Sciatic nerve (tissue), 2 donors: ENCODE results near the gene LNPEP. TPM values are rescaled to one million over a fixed set of nuclear protein-coding genes. Genes with fewer than 3 reads are reported as not detected.
A peak's percentile ranks its signal among the peaks of the same experiment; 100 is the strongest.

Experiments
- ATAC-seq: fragments of 200-7000 bp; cut with Tn5 transposase; one replicate; pipeline ENCODE4 v1.9.1; 2020; ENCODE audit warnings: mild to moderate bottlenecking, moderate library complexity
- DNase-seq: peaks from one replicate; pipeline ENCODE4 v3.0.0-alpha.2; 2020; ENCODE audit warnings: low spot score
- intact Hi-C: fragments of 100-400 bp; cut with DNase I; formaldehyde crosslinking; loops from one replicate; pipeline ENCODE4 v1.14.2; 2022
- total RNA-seq: library from RNA; stranded (reverse); fragmentation: NEBNext Ultra II Directional; extraction: Animal tissue kit (Norgen Biotek cat#: 25700); gene quantifications from one replicate; pipeline ENCODE4 v1.2.1, GENCODE V29; 2021
- donor health status: DM: no; HTN: no; CAD: no.
- donor health status: DM: no; HTN: no; CAD: no.

The LNPEP gene
- total RNA-seq, 1 donor from 2014 or later: 43.1 TPM

DNA sequence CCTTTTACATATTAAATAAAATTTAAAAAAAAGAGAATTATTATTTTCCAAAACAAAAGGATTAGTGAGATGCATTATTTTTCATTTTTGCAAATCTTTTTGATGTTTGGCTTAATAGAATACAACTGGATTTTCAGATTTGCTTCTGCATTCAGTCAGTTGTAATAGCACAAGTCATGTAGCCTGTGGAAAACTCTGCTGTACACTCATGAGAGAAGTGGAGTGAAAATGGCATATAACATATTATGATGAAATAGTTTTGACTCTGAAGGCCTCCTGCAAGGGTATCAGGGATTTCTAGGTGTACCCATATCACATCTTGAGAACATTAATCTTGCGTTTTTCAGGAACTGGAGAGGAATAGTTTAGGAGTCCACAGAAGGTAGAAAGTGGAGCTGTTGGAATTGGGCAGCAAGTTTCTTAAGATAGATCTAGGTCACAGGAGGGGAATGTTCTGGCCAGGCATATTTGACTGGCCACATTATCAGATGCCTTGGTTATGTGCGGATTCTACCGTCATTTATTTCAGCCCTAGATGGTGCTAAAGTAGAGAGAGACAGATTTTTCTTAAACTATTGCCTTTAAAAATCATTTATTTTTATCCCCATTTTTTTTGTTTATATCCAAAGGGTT is 16.4 kb downstream of the LNPEP start:
- no peak for DNase-seq
- intact Hi-C loops: no loop called here
- ATAC-seq: no peak

GRCh38 chr5:96952974-96953730 is 17.3 kb downstream of the LNPEP start:
- intact Hi-C loops: no loop called here
- DNase-seq (no peak), ATAC-seq (no peak)

DNA sequence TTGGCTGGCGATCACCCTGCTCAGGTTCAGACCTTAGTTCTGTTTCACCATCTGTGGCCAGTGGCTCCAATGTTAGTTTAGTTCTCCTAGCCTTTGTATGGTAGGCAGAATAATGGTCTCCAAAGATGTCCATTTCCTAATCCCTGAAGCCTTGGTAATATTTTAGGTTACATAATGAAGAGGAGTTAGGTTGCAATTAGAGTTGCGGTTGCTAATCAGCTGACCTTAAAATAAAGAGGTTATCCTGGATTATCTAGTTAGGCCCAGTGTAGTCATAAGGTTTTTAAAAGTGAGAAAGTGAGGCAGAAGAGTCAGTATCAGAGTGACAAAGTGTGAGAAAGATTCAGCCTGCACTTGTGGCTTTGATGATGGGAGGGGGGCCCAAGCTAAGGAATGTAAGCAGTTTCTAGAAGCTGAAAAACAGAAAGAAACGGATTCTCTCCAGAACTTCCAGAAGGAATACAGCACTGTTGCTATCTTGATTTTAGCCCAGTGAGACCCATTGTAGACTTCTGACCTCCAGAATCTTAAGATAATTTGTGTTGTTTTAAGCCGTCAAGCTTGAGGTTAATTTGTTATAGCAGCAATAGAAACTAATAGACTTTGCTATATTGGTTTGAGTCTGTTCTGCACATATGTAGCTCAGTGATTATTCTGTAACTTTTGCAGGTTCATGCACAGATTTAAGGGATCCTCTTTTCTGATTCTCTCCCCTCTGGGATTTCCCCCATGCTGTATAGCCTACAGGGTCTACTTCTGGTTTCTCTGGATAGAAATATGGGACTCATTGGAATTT is 21.6 kb downstream of the LNPEP start:
- intact Hi-C loops: no loop called here
- DNase-seq (no peak), ATAC-seq (no peak)

GRCh38 chr5:96958977-96959376 is 23.1 kb downstream of the LNPEP start:
- intact Hi-C loops: no loop called here
- no peak for DNase-seq
- ATAC-seq: no peak

DNA sequence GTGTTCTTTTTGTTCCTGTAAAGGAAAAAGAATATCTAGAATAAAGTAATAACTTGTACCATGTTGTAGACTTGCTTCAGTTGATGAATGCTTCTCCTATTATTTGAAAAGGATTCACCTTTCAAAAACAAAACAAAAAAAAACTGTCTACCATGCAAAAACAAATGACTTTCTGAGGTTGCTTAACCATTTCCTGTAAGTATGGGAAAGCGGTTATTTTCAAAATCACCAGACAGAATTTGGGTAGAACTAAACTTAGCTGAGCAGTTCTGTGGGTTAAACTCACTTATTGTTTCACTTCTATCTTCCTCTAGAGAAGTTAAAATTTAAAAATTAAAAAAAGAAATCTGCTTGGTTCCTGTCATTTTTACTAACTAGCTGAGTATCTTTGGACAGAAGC is 25.2 kb downstream of the LNPEP start:
- ATAC-seq (no peak), DNase-seq (no peak)
- intact Hi-C loops: no loop called here

DNA sequence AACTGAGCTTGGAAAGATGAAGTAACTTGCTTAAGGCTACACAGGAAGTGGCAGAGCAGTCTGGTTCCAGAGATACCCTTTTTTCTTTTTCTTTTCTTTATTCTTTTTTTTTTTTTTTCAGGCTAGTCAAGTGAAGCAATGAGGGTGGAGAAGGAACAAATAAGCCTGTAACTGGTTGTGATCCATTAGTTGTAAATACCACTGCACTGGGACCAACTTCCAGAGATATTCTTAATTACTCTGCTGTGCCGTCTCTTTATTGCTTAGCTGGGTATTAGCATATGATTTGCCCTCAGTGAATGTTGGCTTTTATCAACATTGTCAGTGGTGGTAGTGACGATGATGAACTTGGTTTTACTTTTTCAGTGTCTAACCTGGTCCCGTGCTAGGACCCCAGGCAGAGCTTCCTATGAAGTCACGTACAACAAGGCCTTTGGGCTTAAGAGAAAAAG is 26.7 kb downstream of the LNPEP start:
- ATAC-seq: peak; percentile 39
- intact Hi-C loops: no loop called here

DNA sequence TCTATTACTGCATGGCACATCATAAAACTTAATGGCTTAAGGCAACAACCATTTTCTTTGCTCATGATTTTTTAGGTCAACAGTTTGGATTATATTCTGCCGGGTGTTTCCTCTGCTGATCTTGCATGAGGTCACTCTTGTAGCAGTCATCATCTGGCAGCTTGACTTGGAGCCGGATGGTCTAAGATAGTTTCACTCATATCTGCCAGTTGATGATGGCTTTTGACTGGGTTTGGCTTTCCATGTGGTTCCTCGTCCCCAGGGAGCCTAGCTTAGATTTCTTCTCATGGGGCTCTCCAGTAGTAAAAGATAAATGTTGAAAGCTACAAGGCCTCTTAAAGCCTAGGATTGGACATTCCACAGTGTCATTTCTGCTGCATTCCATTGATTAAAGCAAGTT is 27.4 kb downstream of the LNPEP start:
- no peak for DNase-seq
- peak; percentile 94 for ATAC-seq
- intact Hi-C loops: no loop called here

More for the DNA sequence above, 26.7 kb downstream of the LNPEP start:
- DNase-seq: no peak

- no peak for ATAC-seq
- DNase-seq: no peak
- intact Hi-C loops: no loop called here
These were observed 30.9 kb downstream of the LNPEP start for GRCh38 chr5:96966801-96967200.

GRCh38 chr5:96967400-96967799 is 31.5 kb downstream of the LNPEP start:
- no peak for DNase-seq
- no peak for ATAC-seq
- intact Hi-C loops: no loop called here

DNA sequence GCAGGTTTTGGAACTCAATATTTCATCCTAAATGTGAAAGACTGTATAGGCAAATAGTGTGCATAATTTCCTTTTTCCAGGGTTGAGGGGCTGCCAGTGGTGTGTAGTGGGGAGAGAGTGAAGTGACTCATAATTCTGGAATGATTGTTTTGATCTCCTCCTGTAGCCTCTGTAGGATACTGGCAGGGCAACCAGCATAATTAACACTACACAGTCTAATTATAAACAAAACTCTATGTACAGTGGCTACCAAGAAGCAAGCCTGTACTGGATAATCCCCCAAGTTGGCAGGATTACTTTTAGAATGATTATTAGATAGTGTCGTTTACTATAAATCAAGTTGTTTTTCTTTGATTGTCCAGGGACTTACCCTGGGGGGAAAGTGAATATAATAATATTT is 32.2 kb downstream of the LNPEP start:
- ATAC-seq (no peak), DNase-seq (no peak)
- intact Hi-C loops: no loop called here

DNA sequence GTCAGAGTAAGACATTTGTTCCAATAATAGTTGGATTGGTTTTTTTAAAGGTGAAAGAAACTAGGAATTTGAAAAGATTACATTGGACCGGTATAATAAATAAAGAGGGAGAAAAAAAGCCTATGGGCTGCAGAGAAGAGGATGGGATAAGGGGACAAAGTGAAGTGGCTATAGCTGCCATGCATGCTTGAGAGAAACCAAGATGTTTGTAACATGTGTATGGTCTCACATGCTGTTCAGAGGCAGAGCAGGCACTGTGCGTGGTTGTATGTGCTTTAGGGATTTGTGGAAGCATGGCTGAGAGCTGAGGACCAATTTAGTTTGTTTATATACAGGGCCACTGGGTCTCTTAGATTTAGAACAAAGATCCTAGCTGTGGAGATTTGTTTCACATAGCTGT is 32.7 kb downstream of the LNPEP start:
- intact Hi-C loops: no loop called here
- DNase-seq (no peak), ATAC-seq (peak; percentile 36)

DNA sequence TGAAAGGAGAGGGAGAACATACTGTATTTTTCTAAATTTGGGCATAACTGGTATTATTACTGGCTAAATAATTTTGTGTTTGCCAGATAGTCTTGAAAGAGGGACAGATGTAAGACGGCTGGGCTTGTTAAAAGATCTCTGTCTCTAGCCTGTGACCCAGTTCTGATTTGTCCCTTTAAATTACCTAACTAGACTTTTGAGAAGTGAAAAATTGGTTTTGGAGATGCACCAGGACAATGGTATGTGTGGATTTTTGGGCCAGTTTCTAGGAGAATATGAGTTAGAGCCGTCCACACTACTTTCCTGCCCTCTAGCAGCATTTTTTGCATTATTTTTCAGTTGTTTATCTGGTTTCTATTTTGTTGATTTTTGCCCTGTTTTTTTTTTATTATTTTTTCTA is 33.5 kb downstream of the LNPEP start:
- ATAC-seq: no peak
- intact Hi-C loops: no loop called here
- no peak for DNase-seq

DNA sequence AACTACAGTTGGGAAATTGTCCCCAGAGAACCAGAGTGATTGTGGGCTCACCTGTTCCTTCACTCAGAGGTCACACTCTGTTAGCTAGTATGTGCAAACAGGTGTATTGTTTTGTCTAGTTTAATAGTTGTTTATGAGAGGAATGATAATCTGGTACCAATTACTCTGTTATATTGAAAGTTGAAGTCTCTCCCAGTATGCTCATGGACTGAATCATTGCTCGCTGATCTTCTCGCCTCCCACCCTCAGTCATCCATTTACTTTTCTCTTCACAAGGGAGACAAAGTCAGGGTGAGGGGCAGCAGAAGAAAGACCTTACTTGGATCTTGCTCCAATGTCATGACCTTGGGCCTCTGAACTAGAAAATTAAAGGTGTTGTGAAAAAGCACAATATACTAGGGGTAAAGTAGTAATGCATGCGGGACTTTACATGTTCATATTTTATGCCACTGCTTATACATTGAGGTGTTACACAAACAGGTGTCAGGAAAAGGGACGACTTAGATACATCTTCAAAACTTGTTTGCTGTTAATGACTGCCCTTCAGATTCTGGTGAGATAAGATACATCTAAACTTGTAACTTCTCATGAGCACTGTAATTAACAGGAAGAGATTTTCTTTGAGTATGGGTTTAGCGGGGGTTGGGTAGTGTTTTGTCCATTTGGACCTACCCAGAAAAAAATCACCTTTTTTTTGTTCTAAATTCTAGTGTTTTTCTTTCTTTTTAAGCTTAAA is 36.9 kb downstream of the LNPEP start:
- ATAC-seq (no peak), DNase-seq (no peak)
- intact Hi-C loops: no loop called here

GRCh38 chr5:96973532-96974401 is 37.9 kb downstream of the LNPEP start:
- DNase-seq (no peak), ATAC-seq (no peak)
- intact Hi-C loops: no loop called here

- no peak for ATAC-seq
These were observed 39.8 kb downstream of the LNPEP start for GRCh38 chr5:96975656-96976055.

DNA sequence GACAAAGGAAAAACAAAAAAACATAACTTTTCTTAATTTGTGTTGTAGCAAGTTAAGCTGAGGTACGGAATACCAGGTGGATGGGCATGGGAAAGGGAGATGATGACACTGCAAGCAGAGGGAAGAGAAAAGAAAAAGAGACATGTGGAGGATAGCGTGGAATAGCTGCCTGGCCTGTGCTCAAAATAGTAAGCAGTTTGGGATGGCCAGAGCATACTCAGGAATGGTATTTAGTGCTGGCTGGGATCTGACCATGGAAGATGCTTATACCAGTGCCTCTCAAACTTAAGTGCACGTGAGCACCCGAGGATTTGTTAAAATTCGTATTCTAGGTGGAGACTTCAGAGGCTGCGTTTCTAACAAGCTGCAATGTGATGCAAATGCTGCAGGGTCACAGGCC is 41.3 kb downstream of the LNPEP start:
- DNase-seq (no peak), ATAC-seq (no peak)
- intact Hi-C loops: no loop called here

More at GRCh38 chr5:96975656-96976055, 39.8 kb downstream of the LNPEP start:
- no peak for DNase-seq
- intact Hi-C loops: no loop called here

GRCh38 chr5:96978812-96979449 is 43.1 kb downstream of the LNPEP start:
- intact Hi-C loops: no loop called here
- DNase-seq: no peak
- no peak for ATAC-seq
